Loucy (cell line): ENCODE measurements around the gene TSHZ2.

Source experiments
- EZH2phosphoT487 ChIP-seq: fragments of 200-600 bp; IDR thresholded peaks from 2 replicates; pipeline ENCODE4 v1.6.1; 2018; ENCODE audit warnings: antibody characterized with exemption, mild to moderate bottlenecking, moderate library complexity, borderline replicate concordance
- TF ChIP-seq, protein P1 (sequence below): fragments of 200-600 bp; sonication (generic); conservative IDR thresholded peaks from 2 replicates; pipeline ENCODE4 v1.5.1; 2014; ENCODE audit warnings: mild to moderate bottlenecking, antibody characterized with exemption, low read length

DNA sequence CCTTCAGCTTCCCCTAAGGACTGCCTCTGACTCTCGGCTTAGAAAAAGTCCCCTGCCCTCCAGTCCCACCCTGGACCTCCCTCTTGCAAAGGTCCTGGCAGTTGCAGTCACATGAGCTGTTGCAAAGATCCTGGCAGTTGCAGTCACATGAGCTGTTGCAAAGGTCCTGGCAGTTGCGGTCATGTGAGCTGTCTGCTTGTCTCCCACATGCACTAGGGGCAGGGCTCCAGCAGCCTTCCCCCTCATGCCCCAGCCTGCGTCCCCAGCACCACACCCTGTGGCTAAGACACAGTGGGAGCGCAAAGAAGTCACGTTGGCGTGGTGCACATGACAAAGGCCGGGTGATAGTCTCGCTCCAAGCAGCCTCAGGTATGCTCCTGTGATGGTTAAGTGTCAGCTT, 538.5 kb downstream of the TSHZ2 start:
- TF ChIP-seq, protein P1, sequence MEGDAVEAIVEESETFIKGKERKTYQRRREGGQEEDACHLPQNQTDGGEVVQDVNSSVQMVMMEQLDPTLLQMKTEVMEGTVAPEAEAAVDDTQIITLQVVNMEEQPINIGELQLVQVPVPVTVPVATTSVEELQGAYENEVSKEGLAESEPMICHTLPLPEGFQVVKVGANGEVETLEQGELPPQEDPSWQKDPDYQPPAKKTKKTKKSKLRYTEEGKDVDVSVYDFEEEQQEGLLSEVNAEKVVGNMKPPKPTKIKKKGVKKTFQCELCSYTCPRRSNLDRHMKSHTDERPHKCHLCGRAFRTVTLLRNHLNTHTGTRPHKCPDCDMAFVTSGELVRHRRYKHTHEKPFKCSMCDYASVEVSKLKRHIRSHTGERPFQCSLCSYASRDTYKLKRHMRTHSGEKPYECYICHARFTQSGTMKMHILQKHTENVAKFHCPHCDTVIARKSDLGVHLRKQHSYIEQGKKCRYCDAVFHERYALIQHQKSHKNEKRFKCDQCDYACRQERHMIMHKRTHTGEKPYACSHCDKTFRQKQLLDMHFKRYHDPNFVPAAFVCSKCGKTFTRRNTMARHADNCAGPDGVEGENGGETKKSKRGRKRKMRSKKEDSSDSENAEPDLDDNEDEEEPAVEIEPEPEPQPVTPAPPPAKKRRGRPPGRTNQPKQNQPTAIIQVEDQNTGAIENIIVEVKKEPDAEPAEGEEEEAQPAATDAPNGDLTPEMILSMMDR = no peak
- TF ChIP-seq EZH2phosphoT487 = no peak
